Nephron progenitor cell (in vitro differentiated cells): ENCODE results near the gene C1orf87.
"Not testable (repeated sequence)": the region's sequence is repeated elsewhere in the genome, so short reads cannot be mapped to it uniquely, and the experiment has no call there.

Experiments
- DNase-seq: peaks from one replicate; pipeline ENCODE4 v3.0.0; 2021
- H3K27ac Mint-ChIP-seq: 2 replicates; pipeline ENCODE4 v1.8.0; 2021; ENCODE audit warnings: mild to moderate bottlenecking, moderate library complexity, mixed read lengths
- H3K27me3 Mint-ChIP-seq: 2 replicates; pipeline ENCODE4 v1.8.0; 2021; ENCODE audit warnings: mild to moderate bottlenecking, low read depth, mixed read lengths; ENCODE audit not compliant: poor library complexity
- H3K36me3 Mint-ChIP-seq: 2 replicates; pipeline ENCODE4 v1.8.0; 2021; ENCODE audit warnings: low read depth, mixed read lengths
- H3K4me1 Mint-ChIP-seq: 2 replicates; pipeline ENCODE4 v1.8.0; 2021; ENCODE audit warnings: mixed read lengths
- H3K4me3 Mint-ChIP-seq: 2 replicates; pipeline ENCODE4 v1.8.0; 2021; ENCODE audit warnings: mild to moderate bottlenecking, moderate library complexity, mixed read lengths
- H3K9me3 Mint-ChIP-seq: 2 replicates; pipeline ENCODE4 v1.8.0; 2021; ENCODE audit warnings: mild to moderate bottlenecking, moderate library complexity, mixed read lengths
- TF ChIP-seq, protein P1 (sequence below): fragments of 200-600 bp; sonication (generic); IDR thresholded peaks from 2 replicates; pipeline ENCODE4 v1.5.0; 2021; ENCODE audit warnings: antibody characterized with exemption

Gene C1orf87

DNA sequence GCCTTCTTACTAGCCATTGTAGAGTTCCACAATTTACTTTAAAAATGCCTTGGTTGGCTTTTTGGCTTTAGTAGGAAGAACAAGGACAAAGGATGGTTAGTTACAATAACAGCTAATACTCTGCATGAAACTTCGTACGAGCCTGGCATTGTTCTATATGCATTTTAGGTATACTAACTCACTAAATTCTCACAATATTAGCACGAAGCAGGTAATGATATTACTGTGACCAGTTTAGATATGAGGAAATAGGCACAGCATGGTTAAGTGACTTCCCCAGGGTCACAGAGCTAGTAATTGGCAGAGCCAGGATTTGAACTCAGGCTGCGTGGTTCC is 96.5 kb downstream of the C1orf87 start:
- Mint-ChIP-seq H3K4me1 (no peaks in the 10 kb centered on the region), H3K27me3 (peaks cover 33% of the 10 kb centered on the region), H3K36me3 (no peaks in the 10 kb centered on the region), H3K4me3 (no peak overlapping the region), H3K9me3 (no peaks in the 10 kb centered on the region), H3K27ac (no peak overlapping the region)
- no peak for DNase-seq
- TF ChIP-seq, protein P1, sequence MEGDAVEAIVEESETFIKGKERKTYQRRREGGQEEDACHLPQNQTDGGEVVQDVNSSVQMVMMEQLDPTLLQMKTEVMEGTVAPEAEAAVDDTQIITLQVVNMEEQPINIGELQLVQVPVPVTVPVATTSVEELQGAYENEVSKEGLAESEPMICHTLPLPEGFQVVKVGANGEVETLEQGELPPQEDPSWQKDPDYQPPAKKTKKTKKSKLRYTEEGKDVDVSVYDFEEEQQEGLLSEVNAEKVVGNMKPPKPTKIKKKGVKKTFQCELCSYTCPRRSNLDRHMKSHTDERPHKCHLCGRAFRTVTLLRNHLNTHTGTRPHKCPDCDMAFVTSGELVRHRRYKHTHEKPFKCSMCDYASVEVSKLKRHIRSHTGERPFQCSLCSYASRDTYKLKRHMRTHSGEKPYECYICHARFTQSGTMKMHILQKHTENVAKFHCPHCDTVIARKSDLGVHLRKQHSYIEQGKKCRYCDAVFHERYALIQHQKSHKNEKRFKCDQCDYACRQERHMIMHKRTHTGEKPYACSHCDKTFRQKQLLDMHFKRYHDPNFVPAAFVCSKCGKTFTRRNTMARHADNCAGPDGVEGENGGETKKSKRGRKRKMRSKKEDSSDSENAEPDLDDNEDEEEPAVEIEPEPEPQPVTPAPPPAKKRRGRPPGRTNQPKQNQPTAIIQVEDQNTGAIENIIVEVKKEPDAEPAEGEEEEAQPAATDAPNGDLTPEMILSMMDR = peak; percentile 21

DNA sequence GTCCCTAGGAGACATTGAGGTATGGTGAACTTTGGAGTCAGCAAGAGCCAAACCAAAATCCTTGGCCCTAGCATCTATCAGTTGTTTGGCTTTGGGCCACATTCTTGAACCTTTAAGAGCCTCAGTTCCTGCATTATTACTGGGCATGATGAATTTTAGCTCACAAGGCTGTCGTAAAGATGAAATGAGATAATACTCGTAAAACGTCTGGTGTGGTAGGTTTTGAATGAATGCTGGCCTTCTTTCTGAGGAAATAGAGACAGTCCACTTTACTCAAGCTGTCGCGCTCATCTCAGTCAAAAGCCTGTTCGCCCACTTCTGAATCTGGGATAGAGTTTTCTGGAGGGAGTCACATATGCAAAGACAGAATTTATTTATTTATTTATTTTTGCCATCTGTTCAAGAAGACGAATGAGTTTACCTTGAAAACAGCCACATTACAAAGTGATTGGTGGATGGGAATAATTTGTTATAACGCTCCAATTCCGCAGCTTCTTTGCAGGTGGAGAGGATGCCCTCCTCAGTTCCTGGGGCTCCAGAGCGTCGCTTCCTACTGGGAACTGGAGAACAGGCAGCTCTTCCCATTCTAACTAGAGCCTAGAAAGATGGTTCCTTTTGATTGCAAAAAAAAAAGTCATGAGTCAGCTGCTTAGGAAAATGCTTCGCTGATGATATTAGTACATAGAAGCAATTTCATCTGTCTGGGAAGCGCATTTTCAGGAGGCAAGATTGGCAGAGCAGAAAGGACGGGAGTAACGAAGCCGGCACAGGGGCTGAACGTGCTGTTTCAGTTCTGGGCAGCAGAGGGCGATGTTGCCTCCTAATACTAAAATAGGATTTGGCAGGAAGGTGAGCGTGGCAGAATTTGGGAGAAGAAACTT is 97.1 kb downstream of the C1orf87 start:
- Mint-ChIP-seq H3K4me3 (no peak overlapping the region), H3K4me1 (peaks cover 2% of the 10 kb centered on the region), H3K36me3 (no peaks in the 10 kb centered on the region), H3K27me3 (peaks cover 33% of the 10 kb centered on the region), H3K27ac (no peak overlapping the region), H3K9me3 (no peaks in the 10 kb centered on the region)
- TF ChIP-seq, protein P1 = peak; percentile 87
- DNase-seq = peak; percentile 82

DNA sequence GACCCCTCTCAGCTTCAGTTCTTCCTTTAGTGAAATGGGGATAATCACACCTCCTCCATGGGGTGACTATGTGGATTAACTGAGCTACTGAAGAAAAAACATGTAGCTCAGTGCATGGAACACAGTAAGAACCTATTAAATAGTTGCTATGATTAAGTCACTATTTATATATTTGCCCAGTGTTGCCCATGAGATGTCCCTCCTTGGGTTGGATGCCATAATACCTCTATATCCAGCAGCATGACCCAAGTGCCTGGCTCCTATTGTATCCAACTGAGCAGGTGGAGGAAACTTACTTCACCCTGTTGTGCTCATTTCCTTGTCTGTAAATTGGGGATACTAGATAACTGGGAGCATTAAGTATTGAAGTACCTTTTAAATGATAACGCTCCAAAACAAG is 99.9 kb downstream of the C1orf87 start:
- Mint-ChIP-seq H3K9me3 (no peaks in the 10 kb centered on the region), H3K4me1 (peaks cover 6% of the 10 kb centered on the region), H3K36me3 (no peaks in the 10 kb centered on the region), H3K4me3 (no peak overlapping the region), H3K27ac (no peak overlapping the region), H3K27me3 (peaks cover 34% of the 10 kb centered on the region)
- DNase-seq = no peak
- TF ChIP-seq, protein P1 = no peak

DNA sequence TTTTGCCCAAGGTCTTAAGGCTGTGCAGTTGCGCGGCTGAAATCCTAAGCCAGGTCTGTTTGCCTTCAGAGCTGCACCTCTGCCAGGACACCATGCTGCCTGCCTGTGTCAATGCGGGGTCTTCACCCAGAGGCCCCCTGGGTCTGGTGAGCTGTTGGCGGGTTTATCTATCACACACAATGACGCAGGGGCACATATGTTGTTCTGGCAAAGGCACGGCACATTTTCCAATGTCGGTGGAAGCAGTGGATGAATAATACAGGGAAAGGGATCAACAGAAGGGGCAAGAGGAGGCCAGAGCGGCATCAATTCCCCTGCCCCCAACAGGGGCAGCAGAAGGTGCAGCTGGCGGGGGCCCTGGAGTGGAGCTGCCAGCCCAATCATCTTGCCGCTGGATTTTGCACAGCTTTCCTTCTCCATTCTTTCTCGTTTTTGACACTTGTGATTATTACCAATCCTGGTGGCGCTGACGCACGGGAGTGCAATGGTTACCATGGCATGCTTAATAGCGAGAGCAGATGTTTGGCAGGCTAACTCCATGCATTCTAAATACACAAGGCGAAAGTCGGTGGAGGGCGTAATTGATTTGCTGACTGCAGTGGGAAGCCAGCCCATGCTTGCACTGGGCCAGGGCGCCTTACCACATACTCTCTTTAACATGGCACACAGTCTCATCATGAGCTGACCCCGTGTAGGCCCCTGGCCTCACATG is 101.2 kb downstream of the C1orf87 start:
- TF ChIP-seq, protein P1 = no peak
- Mint-ChIP-seq H3K9me3 (no peaks in the 10 kb centered on the region), H3K36me3 (no peaks in the 10 kb centered on the region), H3K27ac (no peak overlapping the region), H3K4me1 (peaks cover 7% of the 10 kb centered on the region), H3K27me3 (peaks cover 39% of the 10 kb centered on the region), H3K4me3 (no peak overlapping the region)
- DNase-seq = no peak

DNA sequence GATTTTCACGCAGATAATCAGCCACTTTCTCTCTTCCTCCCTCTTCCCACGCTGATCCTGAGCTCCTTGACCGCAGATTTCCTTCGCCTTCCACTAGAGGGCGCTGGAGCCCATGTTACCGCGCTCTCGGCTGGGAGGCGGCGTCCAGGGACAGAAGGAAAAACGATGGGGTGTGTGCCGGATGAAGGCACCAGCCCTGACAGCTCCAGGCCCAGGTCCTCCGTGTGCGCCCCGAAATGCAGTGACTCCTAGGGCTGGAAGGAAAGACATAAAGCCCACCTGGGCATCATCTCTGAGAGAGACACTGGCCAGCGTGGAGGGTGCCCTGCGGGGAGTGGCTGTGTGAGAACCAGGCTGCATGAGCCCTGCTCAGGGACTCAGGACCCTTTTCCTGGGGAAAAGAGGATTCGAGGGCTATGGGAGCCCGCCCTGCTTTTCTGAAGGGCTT is 102.1 kb downstream of the C1orf87 start:
- H3K9me3 Mint-ChIP-seq = no peaks in the 10 kb centered on the region
- TF ChIP-seq, protein P1 = peak; percentile 84
- H3K36me3 Mint-ChIP-seq = no peaks in the 10 kb centered on the region
- H3K4me1 Mint-ChIP-seq = peaks cover 16% of the 10 kb centered on the region
- H3K27me3 Mint-ChIP-seq = peaks cover 38% of the 10 kb centered on the region
- H3K4me3 Mint-ChIP-seq = peak overlapping the region; percentile 59
- H3K27ac Mint-ChIP-seq = no peak overlapping the region
- peak; percentile 82 for DNase-seq

DNA sequence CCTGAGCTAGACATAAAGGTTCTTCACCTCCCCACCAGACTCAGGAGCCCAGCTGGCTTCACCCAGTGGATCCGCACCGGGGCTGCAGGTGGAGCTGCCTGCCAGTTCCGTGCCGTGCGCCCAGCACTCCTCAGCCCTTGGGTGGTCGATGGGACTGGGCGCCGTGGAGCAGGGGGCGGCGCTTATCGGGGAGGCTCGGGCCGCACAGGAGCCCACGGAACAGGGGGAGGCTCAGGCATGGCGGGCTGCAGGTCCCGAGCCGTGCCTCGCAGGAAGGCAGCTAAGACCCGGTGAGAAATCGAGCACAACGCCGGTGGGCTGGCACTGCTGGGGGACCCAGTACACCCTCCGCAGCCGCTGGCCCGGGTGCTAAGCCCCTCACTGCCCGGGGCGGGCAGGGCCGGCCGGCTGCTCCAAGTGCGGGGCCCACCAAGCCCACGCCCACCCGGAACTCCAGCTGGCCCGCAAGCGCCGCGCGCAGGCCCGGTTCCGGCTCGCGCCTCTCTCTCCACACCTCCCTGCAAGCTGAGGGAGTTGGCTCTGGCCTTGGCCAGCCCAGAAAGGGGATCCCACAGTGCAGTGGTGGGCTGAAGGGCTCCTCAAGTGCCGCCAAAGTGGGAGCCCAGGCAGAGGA is 103.9 kb downstream of the C1orf87 start:
- not testable (repeated sequence) for H3K9me3 Mint-ChIP-seq, H3K36me3 Mint-ChIP-seq, H3K4me3 Mint-ChIP-seq

DNA sequence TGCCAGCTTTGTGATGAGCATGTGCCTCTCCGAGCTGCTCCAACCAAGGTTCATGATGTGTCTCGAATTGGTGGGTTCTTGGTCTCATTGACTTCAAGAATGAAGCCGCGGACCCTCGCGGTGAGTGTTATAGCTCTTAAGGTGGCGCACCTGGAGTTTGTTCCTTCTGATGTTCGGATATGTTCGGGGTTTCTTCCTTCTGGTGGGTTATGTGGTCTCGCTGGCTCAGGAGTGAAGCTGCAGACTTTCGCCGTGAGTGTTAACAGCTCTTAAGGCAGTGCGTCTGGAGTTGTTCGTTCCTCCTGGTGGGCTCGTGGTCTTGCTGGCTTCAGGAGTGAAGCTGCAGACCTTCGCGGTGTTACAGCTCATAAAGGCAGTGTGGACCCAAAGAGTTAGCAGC is 104.8 kb downstream of the C1orf87 start:
- H3K36me3 Mint-ChIP-seq, DNase-seq, H3K9me3 Mint-ChIP-seq, H3K27ac Mint-ChIP-seq, H3K4me3 Mint-ChIP-seq: not testable (repeated sequence)
- Mint-ChIP-seq H3K4me1 (peaks cover 18% of the 10 kb centered on the region), H3K27me3 (peaks cover 21% of the 10 kb centered on the region)

More for the DNA sequence above, 103.9 kb downstream of the C1orf87 start:
- Mint-ChIP-seq H3K27me3 (peaks cover 26% of the 10 kb centered on the region), H3K4me1 (peaks cover 18% of the 10 kb centered on the region)
- DNase-seq, H3K27ac Mint-ChIP-seq: not testable (repeated sequence)
